Fibroblast of villous mesenchyme (primary cell): Measurements from ENCODE around the gene LPCAT1. TPM values are rescaled to one million over a fixed set of nuclear protein-coding genes. Genes with fewer than 3 reads are reported as not detected.
A peak's percentile ranks its signal among the peaks of the same experiment; 100 is the strongest.

Experiments used
- DNase-seq: peaks from one replicate; pipeline ENCODE4 v3.0.0-alpha.2; 2010; ENCODE audit warnings: low read depth
- H3K4me3 ChIP-seq: 2 replicates; pipeline ENCODE4 v1.5.1; 2011; ENCODE audit warnings: low read depth, mild to moderate bottlenecking, low read length
- CTCF ChIP-seq: IDR thresholded peaks from 2 replicates; pipeline ENCODE4 v1.5.1; 2012; ENCODE audit warnings: low read depth, mild to moderate bottlenecking, low read length; ENCODE audit not compliant: insufficient read depth
- total RNA-seq: library from RNA; depleted of rRNA; stranded (reverse); fragments of >200 nt; gene quantifications from 2 replicates; pipeline ENCODE4 v1.2.3, GENCODE V29; 2012

Gene LPCAT1
- total RNA-seq, 1 donor = 57.4 TPM

- no peak for TF ChIP-seq CTCF
- DNase-seq = no peak
- peak overlapping the region; percentile 72 for H3K4me3 ChIP-seq
Observed at GRCh38 chr5:1524481-1524798, 680 bp upstream of the LPCAT1 start.

DNA sequence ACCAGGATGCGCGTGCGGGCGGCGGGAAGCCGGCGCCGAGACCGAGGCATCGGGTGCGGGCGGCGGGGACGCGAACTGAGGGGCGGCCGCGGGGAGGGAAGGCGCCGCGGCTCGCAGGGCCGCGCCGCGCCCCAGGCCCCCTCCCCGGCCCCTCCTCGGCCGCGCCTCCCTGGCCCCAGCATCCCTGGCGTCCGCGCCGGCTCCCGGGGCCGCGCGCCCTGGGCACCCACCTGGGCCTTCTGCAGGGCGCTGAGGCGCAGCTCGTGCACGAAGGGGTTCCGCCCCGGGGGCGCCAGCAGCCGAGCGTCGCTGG is 324 bp downstream of the LPCAT1 start:
- peak; percentile 15 for DNase-seq
- TF ChIP-seq CTCF = no peak
- peak overlapping the region; percentile 72 for H3K4me3 ChIP-seq

DNA sequence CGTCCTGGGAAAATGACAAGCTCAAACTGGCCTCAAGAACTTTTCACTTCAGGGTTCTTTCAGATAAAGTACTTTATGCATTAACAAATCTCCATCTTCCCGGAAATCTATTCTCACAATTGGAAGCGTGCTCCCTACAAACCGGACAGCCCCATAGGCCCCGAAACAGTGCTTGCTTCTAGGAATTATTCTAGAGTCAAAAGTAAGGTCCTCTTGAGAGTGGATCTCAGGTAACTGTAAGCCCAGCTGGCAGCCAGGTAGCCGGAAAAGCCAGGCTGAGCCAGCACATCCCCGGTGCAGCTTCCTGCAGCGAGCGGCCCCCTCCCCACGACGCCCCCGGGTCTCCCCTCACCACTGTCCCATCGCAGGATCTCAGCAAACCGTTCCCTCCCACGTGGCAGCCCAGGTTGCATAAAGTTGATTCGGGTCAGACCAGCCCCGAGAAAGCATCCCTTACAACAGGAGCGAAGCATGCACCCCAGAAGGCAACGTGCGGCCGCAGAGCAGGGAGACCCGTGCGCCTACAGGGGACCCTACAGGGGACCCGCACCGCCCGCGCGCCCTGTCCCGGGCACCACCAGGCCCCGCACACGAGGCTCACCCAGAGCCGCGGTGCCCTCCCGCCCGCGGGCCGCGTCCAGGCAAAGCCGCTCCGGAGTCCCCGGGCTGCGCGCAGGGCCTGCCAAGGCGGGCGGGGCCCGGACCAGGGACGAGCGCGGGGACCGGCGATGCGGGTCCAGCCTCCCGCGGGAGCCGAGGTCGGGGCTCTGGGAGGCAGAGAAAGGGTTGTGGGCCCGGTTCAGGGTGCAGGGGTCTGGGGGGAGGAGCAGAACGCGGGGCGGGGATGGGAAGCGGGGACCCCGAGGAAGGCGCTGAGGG is 920 bp downstream of the LPCAT1 start:
- DNase-seq = peak; percentile 16
- no peak for TF ChIP-seq CTCF

DNA sequence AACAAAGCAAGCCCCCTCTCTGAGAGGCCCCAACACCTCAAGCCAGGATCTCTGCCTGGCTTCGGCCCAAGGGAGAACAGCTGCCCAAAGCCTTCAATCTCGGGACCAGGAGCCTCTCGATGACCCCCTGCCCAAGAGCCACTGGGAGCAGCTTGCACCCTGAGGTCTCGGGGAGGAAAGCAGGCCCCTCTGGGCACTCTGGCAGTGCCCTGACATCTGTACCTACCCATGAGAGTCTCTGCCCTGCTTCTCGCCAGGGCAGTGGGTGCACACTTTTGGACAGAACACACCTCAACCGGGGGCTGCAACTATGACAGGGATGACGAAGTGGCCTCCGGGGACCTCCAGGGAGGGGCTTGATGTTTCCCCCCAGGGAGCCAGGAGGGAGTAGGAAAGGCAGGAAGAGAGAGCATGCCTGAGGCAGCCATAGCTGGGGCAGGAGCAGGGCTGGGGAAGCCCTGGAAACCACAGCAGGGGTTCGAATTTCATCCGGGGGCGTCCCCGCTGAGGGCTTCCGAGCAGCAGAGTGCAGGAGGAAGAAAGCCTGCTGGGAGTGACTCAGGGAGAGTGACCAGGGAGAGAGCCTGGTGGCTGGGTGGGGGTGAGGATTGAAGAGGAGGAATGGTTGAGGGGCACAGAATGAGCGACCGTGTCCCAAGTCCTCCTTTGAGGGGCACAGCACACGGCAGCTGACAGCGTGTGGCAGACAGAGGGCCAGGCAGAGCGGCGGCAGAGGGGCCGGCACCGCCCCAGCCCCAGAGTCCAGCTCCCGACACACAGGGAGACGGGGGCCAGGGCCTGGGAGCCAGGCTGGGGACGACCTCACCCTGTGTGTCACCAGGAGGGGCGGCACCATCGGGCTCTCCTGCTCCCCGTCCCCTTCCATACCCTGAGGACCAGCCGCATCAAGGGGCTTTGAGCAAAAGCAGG is 1.8 kb downstream of the LPCAT1 start:
- DNase-seq = peak; percentile 75

More for the DNA sequence above, 920 bp downstream of the LPCAT1 start:
- H3K4me3 ChIP-seq = peak overlapping the region; percentile 72

DNA sequence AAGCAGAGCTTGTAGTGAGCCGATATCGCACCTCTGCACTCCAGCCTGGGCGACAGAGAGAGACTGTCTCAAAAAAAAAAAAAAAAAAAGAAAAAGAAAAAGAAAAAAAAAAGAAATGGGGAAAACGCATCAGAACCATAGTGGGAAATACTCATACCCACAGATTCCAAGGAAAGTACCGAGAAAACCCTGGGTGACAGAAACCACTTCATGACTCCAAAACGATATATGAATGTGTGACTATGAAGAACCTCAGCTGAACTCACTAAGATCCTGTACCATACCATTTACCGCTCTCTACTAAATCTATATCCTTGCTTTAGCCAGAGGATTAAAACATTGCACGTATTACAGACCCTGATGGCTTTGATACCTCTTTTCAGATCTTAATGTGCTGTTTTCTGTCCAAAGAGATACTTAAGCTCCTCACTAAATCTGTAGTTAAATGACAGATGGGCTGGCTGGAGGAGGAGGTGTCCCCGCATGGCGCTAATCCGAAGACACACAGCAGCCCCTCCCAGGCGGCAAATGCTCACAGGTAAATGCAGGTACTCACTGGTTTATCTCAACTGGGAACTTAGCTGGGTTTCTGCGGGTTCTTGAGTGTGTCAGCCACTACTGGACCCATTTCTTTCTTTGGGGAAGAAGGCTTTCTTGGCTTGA is 2.8 kb downstream of the LPCAT1 start:
- TF ChIP-seq CTCF = no peak
- DNase-seq = no peak
- H3K4me3 ChIP-seq = no peak overlapping the region

More for the DNA sequence above, 1.8 kb downstream of the LPCAT1 start:
- TF ChIP-seq CTCF = no peak
- H3K4me3 ChIP-seq = peak overlapping the region; percentile 72

- no peak for TF ChIP-seq CTCF
- DNase-seq = no peak
Observed at GRCh38 chr5:1519631-1520210, 4.0 kb downstream of the LPCAT1 start.

More at GRCh38 chr5:1519631-1520210, 4.0 kb downstream of the LPCAT1 start:
- H3K4me3 ChIP-seq = no peak overlapping the region
